GM21825 (cell line): ENCODE measurements around the gene CXXC5.
A peak's percentile ranks its signal among the peaks of the same experiment; 100 is the strongest.

Experiments used
- ATAC-seq: cut with Tn5 transposase; IDR thresholded peaks from one replicate; pipeline ENCODE4 v1.9.1; 2021; ENCODE audit warnings: mild to moderate bottlenecking, moderate library complexity; ENCODE audit not compliant: unreplicated experiment

The CXXC5 gene

GRCh38 chr5:139650689-139651042 lies 2.5 kb downstream of the CXXC5 start:
- no peak for ATAC-seq

DNA sequence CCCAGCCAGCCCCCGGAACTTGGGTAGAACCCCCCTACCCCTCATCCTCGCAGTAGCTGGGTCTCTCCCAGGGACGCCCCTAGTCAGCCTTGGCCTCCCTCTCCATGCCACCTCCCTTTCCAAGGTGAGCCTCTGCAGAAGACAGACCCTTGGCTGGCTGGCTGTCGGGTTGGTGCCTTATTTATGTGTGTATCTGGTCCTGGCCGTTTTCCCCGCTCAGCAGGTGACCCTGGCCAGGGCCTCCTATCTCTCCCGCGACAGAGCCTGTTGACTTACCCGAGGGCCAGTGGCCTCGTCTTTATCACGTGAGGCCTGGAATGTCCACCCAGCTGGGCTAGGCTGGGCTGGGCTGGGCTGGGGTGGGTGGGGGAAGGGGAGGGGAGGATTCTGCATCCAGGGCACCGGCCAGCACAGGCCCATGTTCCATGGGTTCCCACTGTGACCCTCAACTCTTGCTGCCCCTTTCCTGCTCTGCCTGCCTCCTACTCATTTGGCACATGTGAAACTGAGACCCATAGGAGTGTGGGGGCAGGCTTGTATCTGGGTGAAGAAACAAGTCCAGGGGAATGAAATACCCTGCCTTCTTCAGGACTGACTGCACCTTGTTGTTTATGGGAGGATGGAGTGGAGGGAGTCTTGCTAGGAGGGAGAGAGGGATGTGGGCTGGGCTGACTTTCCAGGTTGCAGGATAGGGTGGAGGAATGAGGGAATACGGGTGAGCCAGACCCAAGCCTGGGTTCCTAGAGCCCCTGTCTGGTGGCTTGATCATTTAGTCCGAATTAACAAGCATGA lies 3.1 kb downstream of the CXXC5 start:
- ATAC-seq: peak; percentile 0

GRCh38 chr5:139651853-139652787 lies 4.0 kb downstream of the CXXC5 start:
- ATAC-seq: peak; percentile 38

- peak; percentile 18 for ATAC-seq
Measured at GRCh38 chr5:139652788-139653241, 4.7 kb downstream of the CXXC5 start.

DNA sequence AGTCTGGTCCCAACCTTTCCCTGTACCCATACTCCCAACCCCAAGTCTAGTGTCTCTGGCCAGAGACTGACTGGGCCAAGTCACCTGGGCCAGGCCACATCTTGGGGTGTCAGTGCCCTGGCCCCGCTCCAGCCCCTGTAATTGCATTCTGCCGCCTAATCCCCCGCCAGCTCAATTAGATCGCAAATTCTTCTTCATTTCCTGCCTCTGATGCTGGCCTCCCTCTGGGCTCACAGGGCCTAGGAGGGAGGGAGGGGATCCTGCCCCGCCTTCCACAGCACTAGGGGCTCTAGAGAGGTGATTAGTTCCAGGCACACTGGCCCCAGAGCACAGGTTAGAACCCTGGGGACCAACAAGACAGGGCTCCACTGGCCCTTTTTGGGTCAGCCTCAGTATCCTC lies 5.5 kb downstream of the CXXC5 start:
- no peak for ATAC-seq

- ATAC-seq: no peak
Measured at GRCh38 chr5:139654464-139654863, 6.3 kb downstream of the CXXC5 start.

DNA sequence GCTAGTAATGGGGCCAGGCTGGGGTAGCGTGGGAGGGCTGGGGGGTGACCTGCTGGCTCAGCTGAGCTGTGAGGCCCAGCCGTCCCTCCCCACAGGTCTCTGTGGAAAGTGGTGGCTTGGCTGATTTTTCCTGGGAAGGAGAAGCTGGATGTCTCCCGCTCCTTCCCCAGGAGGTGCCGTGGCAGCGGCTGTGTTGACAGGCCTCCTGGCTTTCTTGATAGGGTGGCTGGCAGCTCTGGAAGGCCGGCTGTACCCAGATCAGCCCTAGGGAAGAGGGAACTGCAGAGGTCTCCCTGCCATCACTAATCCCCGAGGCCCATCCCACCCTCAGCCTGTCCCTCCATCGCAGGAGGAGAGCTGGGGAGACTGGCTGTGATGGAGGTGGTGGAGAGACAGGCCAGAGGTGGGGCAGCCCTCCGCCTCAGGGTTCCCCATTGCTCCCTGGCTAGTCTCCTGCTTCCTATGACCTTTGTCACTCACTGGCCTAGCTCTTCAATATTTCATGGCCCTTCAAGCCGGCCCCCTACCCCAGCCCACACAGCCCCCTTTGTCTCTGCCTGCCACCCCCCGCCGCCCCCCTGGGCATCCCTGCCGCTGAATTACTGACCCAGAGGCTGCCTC lies 6.8 kb downstream of the CXXC5 start:
- no peak for ATAC-seq

DNA sequence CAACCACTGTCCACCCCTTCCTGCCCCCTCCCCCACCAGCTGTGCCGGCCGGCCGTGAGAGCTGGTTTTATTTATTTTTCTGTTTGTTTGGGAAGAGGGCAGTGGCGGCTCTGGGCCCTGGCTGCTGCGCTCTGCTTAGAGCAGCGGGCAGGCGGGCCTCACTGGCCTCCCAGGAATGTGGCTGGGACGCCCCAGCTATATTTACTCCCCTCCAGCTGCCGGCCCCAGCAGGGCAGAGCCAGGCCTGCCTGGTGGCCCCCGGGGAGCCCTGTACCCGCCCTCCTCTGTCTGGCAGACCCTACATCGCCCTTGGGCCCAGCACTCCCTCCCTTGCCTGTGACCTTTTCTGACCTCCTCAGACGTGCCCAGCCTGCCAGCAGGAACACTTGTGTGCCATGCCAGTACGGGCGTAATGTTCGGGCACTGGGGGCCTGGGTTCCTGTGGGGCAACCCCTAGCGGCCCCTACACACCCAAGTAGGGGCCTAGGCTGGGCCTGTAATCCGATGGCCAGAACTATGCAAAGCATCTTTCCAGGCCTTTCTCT lies 7.7 kb downstream of the CXXC5 start:
- no peak for ATAC-seq

DNA sequence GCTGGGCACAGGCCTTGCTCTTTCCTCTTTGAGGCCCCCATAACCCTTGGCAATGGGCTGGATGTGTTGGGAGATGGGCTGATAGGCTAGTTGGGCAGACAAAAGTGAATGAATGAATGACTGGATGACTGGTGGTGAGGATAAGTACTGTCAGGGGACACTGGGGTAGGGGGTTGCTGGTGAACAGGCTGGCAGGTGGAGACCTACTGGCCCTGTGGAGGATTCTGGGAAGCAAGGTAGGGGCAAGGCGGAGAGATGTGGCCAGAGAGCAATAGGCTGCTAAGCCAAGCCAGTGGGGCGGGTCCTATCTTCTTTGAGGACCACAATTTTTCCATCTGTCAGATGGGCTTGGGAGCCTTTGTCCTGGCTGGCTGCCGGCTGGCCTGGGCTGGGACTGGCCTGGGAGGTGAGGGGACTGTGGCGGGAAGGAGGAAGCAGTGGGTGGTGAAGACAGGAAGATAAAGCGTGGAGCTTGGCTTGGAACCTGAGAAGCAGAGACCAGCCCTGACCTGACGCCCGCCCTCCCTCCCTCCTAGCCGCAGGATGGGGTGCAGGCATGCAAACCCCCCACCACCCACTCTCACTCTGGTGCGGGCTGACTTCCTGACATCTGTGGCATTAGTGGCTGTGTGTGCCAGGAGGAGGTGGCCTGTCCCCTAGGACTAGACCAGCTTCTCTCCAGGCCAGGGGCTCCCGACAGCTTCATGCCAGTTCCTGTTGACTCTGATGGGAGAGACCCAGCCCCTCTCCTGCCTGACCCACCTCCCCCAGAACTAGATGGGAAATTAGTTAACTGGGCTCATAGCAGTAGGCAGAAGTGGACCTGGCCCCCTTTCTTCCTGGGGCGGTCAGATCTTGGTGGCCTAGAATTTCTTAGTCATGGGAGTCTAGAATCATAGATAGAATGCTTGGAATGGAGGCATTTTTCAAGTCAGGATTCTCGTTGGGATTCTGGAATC lies 9.5 kb downstream of the CXXC5 start:
- ATAC-seq: no peak

DNA sequence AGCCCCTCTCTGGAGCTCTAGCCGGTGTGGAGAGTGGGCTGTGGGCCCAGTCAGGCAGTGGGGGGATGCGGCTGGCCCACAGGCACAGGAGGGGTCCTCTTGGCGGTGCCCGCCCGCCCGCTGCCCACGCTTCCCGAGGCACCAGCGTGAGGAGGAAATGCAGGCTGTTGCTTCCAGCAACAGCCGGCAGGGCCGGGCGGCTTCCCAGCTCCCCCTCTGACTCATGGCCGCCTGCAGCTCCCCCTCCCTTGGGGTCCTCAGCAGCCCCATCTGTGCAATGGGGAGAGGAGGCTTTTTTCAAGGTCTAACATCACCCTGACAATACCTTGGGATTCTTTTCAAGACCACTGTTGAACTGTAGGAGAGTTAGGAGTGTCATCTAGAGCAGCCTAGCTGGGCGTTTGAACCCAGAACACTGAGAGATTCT lies 10.4 kb downstream of the CXXC5 start:
- no peak for ATAC-seq

- no peak for ATAC-seq
Measured at GRCh38 chr5:139658928-139659667, 10.9 kb downstream of the CXXC5 start.

DNA sequence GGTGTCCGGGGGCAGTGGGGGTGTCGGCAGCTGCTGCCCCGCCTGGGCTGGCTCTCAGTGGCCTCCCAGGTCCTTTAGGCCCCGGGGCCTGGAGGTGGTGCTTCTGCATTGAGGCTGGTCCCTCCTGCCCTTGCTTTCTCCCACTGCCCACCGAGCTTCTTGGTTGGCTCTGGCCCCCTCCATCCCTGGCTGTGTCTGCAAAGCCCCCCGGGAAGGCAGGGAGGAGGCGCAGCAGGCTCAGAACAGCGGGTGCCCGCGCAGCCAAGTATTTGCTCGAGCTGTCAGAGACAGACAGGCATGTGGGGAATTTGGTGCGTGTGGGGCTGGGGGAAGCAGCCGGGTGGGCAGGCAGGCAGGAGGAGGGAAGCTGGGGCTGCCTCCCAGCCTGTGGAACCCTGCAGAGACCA lies 11.5 kb downstream of the CXXC5 start:
- no peak for ATAC-seq

GRCh38 chr5:139660105-139660922 lies 12.2 kb downstream of the CXXC5 start:
- no peak for ATAC-seq

GRCh38 chr5:139660923-139661814 lies 13.0 kb downstream of the CXXC5 start:
- ATAC-seq: peak; percentile 28

GRCh38 chr5:139662617-139663016 lies 14.5 kb downstream of the CXXC5 start:
- ATAC-seq: no peak

- no peak for ATAC-seq
Measured at GRCh38 chr5:139663207-139664085, 15.3 kb downstream of the CXXC5 start.
